B cell (primary cell): ENCODE results near the gene FGF10. TPM values are rescaled to one million over a fixed set of nuclear protein-coding genes. Genes with fewer than 3 reads are reported as not detected.

ENCODE experiments used
- ATAC-seq: fragments of 200-7000 bp; cut with Tn5 transposase; one replicate; pipeline ENCODE4 v1.10.0; 2021; ENCODE audit warnings: low read depth, mild to moderate bottlenecking, moderate number of reproducible peaks, moderate library complexity
- CTCF ChIA-PET: fragments of 350-600 bp; sonication (Branson Sonifier 250); formaldehyde crosslinking; loops from one replicate; lab custom pipeline; 2021; ENCODE audit warnings: antibody characterized with exemption, inconsistent platforms; lab: Charles Lee
- POLR2A ChIA-PET: fragments of 350-600 bp; sonication (Branson Sonifier 250); formaldehyde crosslinking; loops from one replicate; lab custom pipeline; 2021; ENCODE audit warnings: antibody characterized with exemption; lab: Charles Lee
- DNase-seq: peaks from one replicate; pipeline ENCODE4 v3.0.0; 2013
- H2AFZ ChIP-seq: 2 replicates; pipeline ENCODE4 v1.6.1; 2012; ENCODE audit warnings: mild to moderate bottlenecking, low read depth, low read length; ENCODE audit not compliant: insufficient read depth, poor library complexity, severe bottlenecking
- H3K27ac ChIP-seq, 2 donors: 1 replicate in 1 of 2; 2 replicates in 1 of 2; pipeline ENCODE4 v1.5.1; 2012 to 2013; ENCODE audit warnings: low read length in 2 of 2, mild to moderate bottlenecking in 2 of 2, moderate library complexity in 1 of 2
- H3K27me3 ChIP-seq, 4 experiments: fragments of 200-600 bp in 1 of 4; sonication (generic) in 1 of 4; replicated peaks in 1 of 4; 1 replicate in 2 of 4; 2 replicates in 2 of 4; pipeline versions ENCODE4 v1.6.1 to v1.7.0; 2013 to 2016; ENCODE audit warnings: low read length in 3 of 4, mild to moderate bottlenecking in 2 of 4, mixed read lengths in 1 of 4, moderate library complexity in 1 of 4; ENCODE audit not compliant: insufficient read depth in 4 of 4, control insufficient read depth in 3 of 4; ENCODE audit errors: control extremely low read depth in 1 of 4
- H3K36me3 ChIP-seq, 2 experiments: replicated peaks in 1 of 2; 1 replicate in 1 of 2; 2 replicates in 1 of 2; pipeline versions ENCODE4 v1.6.1 to v1.7.1; 2013; ENCODE audit warnings: low read length in 1 of 2; ENCODE audit not compliant: insufficient read depth in 2 of 2, control insufficient read depth in 1 of 2; ENCODE audit errors: control extremely low read depth in 1 of 2, extremely low read depth in 1 of 2
- H3K4me1 ChIP-seq, 2 donors: fragments of 200-600 bp in 1 of 2; sonication (generic) in 1 of 2; 1 replicate in 1 of 2; 2 replicates in 1 of 2; pipeline versions ENCODE4 v1.5.1 to v1.6.1; 2013 to 2017; ENCODE audit warnings: low read length in 2 of 2; ENCODE audit not compliant: control insufficient read depth in 2 of 2, insufficient read depth in 2 of 2
- H3K4me2 ChIP-seq: replicated peaks from 2 replicates; pipeline ENCODE3; 2012; ENCODE audit warnings: mild to moderate bottlenecking, low read depth, low read length; ENCODE audit not compliant: poor library complexity, severe bottlenecking
- H3K4me3 ChIP-seq, 5 experiments: fragments of 200-600 bp in 1 of 5; sonication (generic) in 1 of 5; 1 replicate in 3 of 5; 2 replicates in 2 of 5; pipeline versions ENCODE4 v1.5.1 to v1.7.0; 2011 to 2016; ENCODE audit warnings: low read length in 4 of 5, mild to moderate bottlenecking in 4 of 5, low read depth in 2 of 5, control low read depth in 1 of 5, moderate library complexity in 1 of 5; ENCODE audit not compliant: insufficient read depth in 1 of 5; ENCODE audit errors: control extremely low read depth in 1 of 5, extremely low read depth in 1 of 5
- H3K79me2 ChIP-seq: fragments of 200-600 bp; sonication (generic); one replicate; pipeline ENCODE4 v1.6.0; 2016; ENCODE audit warnings: low read length; ENCODE audit not compliant: control insufficient read depth, insufficient read depth
- H3K9ac ChIP-seq: fragments of 200-600 bp; sonication (generic); 2 replicates; pipeline ENCODE4 v1.6.1; 2017; ENCODE audit warnings: mild to moderate bottlenecking, low read length, moderate library complexity
- H3K9me3 ChIP-seq, 3 donors: one replicate each; pipeline versions ENCODE4 v1.6.1 to v1.7.1; 2013; ENCODE audit warnings: low read length in 2 of 3; ENCODE audit not compliant: control insufficient read depth in 2 of 3, insufficient read depth in 1 of 3; ENCODE audit errors: control extremely low read depth in 1 of 3
- H4K20me1 ChIP-seq: 2 replicates; pipeline ENCODE4 v1.6.0; 2012; ENCODE audit warnings: mild to moderate bottlenecking, low read length; ENCODE audit not compliant: insufficient read depth, control insufficient read depth, poor library complexity, severe bottlenecking
- H3K27ac Mint-ChIP-seq: one replicate; pipeline ENCODE4 v1.8.0; 2021; ENCODE audit warnings: mixed read lengths
- H3K27me3 Mint-ChIP-seq: one replicate; pipeline ENCODE4 v1.8.0; 2021; ENCODE audit warnings: mixed read lengths
- H3K4me1 Mint-ChIP-seq: one replicate; pipeline ENCODE4 v1.8.0; 2021; ENCODE audit warnings: mixed read lengths
- H3K4me3 Mint-ChIP-seq: one replicate; pipeline ENCODE4 v1.8.0; 2021; ENCODE audit warnings: mixed read lengths
- H3K9me3 Mint-ChIP-seq: one replicate; pipeline ENCODE4 v1.8.0; 2022; ENCODE audit warnings: mixed read lengths; ENCODE audit not compliant: insufficient read depth
- CTCF ChIP-seq: fragments of 200-600 bp; IDR thresholded peaks from one replicate; pipeline ENCODE4 v1.8.0; 2022; ENCODE audit warnings: antibody characterized with exemption, mild to moderate bottlenecking
- EZH2 ChIP-seq: IDR thresholded peaks from 2 replicates; pipeline ENCODE4 v1.6.1; 2012; ENCODE audit warnings: borderline replicate concordance, low read depth, mild to moderate bottlenecking, moderate library complexity, low read length; ENCODE audit not compliant: insufficient read depth, poor library complexity, severe bottlenecking
- WGBS: methylation state at CpG from one replicate; pipeline ENCODE4 v1.1.5; 2013; ENCODE audit warnings: missing lambda C conversion rate; ENCODE audit not compliant: insufficient coverage; 5-methylcytosine and 5-hydroxymethylcytosine counted together
- intact Hi-C: fragments of 100-400 bp; cut with micrococcal nuclease; formaldehyde crosslinking; loops from one replicate; pipeline ENCODE4 v1.10.0; 2022
- polyA plus RNA-seq: library from polyadenylated mRNA; depleted of rRNA; stranded (reverse); fragments of >200 nt; gene quantifications from 2 replicates; pipeline ENCODE4 v1.2.3, GENCODE V29; 2012
- total RNA-seq, 2 donors: library from RNA; stranded (reverse); fragments of 120-200 nt in 1 of 2; gene quantifications; 1 replicate in 1 of 2; 2 replicates in 1 of 2; pipeline versions ENCODE4 v1.2.3 to v1.2.4, GENCODE V29; 2013 to 2022

FGF10 gene
- total and polyA plus RNA-seq, 2 donors (not counting 1 experiment from before 2014, with no cell fraction given) = not detected

- Histone ChIP-seq H3K4me3 (no peak overlapping the region), H2AFZ (no peak overlapping the region), H3K4me2 (no peak overlapping the region), H3K9ac (no peak overlapping the region), H3K27me3 (no peaks in the 10 kb centered on the region), H3K9me3 (no peaks in the 10 kb centered on the region), H4K20me1 (no peaks in the 10 kb centered on the region), H3K79me2 (no peaks in the 10 kb centered on the region), H3K4me1 (no peaks in the 10 kb centered on the region), H3K27ac (no peak overlapping the region), H3K36me3 (no peaks in the 10 kb centered on the region)
- CTCF ChIA-PET = no interaction called here
- Mint-ChIP-seq H3K27me3 (no peaks in the 10 kb centered on the region), H3K4me3 (no peak overlapping the region), H3K4me1 (no peaks in the 10 kb centered on the region), H3K27ac (no peak overlapping the region), H3K9me3 (no peaks in the 10 kb centered on the region)
- intact Hi-C loops = no loop called here
- POLR2A ChIA-PET = no interaction called here
- no peak for TF ChIP-seq CTCF
- TF ChIP-seq EZH2 = no peak
- WGBS = 60% methylated on average over 1 of the region's 3 CpGs
- ATAC-seq (no peak), DNase-seq (no peak)
Observed at GRCh38 chr5:44278469-44278868, 110.8 kb downstream of the FGF10 start.

DNA sequence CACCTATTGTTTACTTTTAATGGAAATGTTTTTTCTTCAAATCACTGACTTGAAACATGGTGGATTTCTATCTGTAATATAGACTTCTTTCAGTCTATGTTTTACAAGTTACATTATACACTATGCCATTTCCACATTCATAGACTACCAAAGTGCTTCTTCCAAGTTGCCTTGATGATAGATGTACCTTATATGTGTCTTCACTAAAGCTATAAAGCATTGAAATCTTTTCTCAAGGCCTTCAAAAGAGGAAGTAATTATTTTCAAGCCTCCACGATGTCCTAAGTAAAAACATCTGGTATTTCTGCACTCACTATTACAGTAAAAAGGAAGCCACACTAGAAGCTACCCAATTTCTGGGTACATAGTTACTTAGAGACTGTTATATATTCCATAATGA lies 113.3 kb downstream of the FGF10 start:
- Histone ChIP-seq H4K20me1 (no peaks in the 10 kb centered on the region), H3K27ac (no peak overlapping the region), H3K27me3 (no peaks in the 10 kb centered on the region), H3K4me3 (no peak overlapping the region), H2AFZ (no peak overlapping the region), H3K9ac (no peak overlapping the region), H3K79me2 (no peaks in the 10 kb centered on the region), H3K4me2 (no peak overlapping the region), H3K36me3 (no peaks in the 10 kb centered on the region), H3K9me3 (no peaks in the 10 kb centered on the region), H3K4me1 (no peaks in the 10 kb centered on the region)
- no peaks in the 10 kb centered on the region for H3K9me3 Mint-ChIP-seq
- H3K27ac Mint-ChIP-seq = no peak overlapping the region
- WGBS = no CpG with 5 or more reads among the region's 1 CpG
- DNase-seq (no peak), ATAC-seq (no peak)
- H3K27me3 Mint-ChIP-seq = no peaks in the 10 kb centered on the region
- intact Hi-C loops = no loop called here
- ChIA-PET POLR2A (no interaction called here), CTCF (no interaction called here)
- TF ChIP-seq EZH2 (no peak), CTCF (no peak)
- H3K4me3 Mint-ChIP-seq = no peak overlapping the region
- H3K4me1 Mint-ChIP-seq = no peaks in the 10 kb centered on the region
